22Rv1 (cell line): ENCODE measurements around the gene MARCHF3.

Source experiments
- H3K27ac ChIP-seq: fragments of 450-650 bp; 2 replicates; pipeline ENCODE4 v1.5.1; 2017
- ZFX ChIP-seq: fragments of 450-650 bp; IDR thresholded peaks from 2 replicates; pipeline ENCODE4 v1.6.1; 2017; ENCODE audit warnings: antibody characterized with exemption, borderline replicate concordance
- TF ChIP-seq, protein P1 (sequence below): fragments of 450-650 bp; IDR thresholded peaks from 2 replicates; pipeline ENCODE4 v1.5.1; 2017; ENCODE audit warnings: mild to moderate bottlenecking

MARCHF3 gene

DNA sequence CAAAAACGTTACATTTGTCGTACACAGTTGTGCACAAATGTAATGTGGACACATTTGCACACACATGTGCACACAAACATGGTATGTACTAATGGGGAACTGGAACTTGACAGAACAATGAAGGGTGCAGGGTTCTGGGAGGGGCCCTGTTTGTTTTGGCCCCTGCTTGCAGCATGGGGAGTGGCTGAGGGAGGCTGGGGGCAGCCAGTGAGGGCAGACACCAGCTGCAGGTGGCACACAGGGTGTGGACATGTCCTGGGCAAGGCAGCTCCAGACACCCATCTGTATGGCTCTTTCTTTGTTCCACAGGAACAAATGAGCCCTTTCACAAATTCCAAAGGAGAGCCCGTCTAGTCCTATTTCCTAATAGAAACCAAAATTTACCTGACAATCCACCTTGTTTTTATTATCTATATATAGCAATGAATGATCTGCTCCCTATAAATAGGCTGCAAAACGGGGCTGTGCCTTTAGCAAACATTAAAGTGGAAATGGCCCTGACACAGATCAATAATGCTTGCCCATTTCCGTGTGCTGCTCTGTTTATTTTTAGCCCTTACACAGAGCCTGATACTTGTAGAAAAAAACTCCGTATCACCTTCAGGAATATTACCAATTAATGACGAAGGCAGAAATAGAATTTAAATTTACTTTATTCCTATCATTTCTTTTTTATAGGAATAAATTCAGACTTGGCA is 26.4 kb downstream of the MARCHF3 start:
- TF ChIP-seq, protein P1, sequence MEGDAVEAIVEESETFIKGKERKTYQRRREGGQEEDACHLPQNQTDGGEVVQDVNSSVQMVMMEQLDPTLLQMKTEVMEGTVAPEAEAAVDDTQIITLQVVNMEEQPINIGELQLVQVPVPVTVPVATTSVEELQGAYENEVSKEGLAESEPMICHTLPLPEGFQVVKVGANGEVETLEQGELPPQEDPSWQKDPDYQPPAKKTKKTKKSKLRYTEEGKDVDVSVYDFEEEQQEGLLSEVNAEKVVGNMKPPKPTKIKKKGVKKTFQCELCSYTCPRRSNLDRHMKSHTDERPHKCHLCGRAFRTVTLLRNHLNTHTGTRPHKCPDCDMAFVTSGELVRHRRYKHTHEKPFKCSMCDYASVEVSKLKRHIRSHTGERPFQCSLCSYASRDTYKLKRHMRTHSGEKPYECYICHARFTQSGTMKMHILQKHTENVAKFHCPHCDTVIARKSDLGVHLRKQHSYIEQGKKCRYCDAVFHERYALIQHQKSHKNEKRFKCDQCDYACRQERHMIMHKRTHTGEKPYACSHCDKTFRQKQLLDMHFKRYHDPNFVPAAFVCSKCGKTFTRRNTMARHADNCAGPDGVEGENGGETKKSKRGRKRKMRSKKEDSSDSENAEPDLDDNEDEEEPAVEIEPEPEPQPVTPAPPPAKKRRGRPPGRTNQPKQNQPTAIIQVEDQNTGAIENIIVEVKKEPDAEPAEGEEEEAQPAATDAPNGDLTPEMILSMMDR = no peak
- no peak overlapping the region for H3K27ac ChIP-seq

- TF ChIP-seq, protein P1 = no peak
- no peak for TF ChIP-seq ZFX
- H3K27ac ChIP-seq = no peak overlapping the region
These were observed 28.0 kb downstream of the MARCHF3 start for GRCh38 chr5:127002390-127002789.

DNA sequence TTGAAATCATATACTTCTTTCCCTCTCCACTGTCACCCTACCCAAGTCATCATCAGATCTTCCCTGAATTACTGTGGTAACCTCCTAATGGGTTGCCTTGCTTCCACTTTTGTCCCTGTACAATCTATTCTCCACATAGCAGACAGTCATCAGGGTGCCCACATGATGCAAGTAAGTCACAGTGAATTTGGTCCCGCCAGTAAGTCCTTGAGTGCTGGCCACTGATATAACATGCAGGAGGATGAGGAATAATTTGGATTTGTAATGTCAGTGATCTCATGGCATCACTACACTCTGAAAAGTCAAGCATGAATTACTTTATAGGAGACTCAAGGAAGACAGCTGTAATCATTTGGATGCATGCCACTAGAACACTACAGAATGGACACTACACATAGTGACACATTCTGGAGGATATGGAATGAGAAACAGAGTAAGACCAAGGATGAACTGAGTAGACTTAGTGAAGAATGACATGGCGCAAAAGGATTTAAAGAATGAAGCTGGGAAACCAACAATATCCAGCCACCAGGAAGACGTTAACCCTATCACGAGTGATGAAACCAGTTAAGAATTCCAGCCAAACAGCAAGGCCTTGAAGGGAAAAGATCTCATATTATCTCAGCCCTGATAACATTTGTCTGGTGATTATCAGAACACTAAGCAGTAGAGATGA is 28.6 kb downstream of the MARCHF3 start:
- no peak overlapping the region for H3K27ac ChIP-seq
- TF ChIP-seq ZFX = no peak
- TF ChIP-seq, protein P1 = no peak

GRCh38 chr5:126998895-126999570 is 31.3 kb downstream of the MARCHF3 start:
- TF ChIP-seq, protein P1 = no peak
- TF ChIP-seq ZFX = no peak
- H3K27ac ChIP-seq = no peak overlapping the region

DNA sequence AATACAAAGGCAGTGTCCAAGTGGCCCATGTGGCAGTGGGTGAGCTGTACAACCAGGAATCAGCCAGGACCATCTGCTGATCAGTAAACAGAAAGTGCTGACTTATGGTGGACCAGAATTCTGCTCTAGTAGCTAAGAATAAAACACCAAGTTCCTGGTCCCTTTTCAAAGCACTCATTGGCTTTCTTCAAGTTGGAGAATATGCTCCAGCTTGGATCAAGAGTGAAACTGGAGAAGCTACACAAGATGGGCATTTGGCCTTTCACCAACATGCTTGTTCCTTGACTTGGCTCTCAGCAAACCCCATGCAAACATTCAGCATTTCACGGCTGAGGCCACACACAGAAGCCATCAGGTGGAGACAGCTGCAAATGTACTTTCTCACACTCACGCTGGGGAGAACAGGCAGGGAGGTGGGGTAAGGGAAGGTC is 32.1 kb downstream of the MARCHF3 start:
- no peak overlapping the region for H3K27ac ChIP-seq
- TF ChIP-seq ZFX = no peak
- TF ChIP-seq, protein P1 = no peak

- no peak for TF ChIP-seq ZFX
- TF ChIP-seq, protein P1 = no peak
- H3K27ac ChIP-seq = no peak overlapping the region
These were observed 34.7 kb downstream of the MARCHF3 start for GRCh38 chr5:126995689-126996088.

DNA sequence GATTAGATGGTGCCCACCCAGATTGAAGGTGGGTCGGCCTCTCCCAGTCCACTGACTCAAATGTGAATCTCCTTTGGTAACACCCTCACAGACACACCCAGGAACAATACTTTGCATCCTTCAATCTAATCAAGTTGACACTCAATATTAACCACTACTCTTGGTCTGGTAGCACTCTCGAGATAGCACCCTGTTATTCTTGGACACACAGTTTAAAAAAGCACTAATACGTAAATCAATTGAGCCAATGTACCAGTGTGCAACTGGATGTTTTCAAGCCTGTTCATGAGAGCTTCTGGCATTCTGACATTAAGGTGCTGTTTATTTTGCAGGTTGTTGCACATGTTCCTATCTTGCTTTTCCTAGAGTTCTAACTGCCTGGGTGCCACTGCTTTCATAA is 35.3 kb downstream of the MARCHF3 start:
- no peak for TF ChIP-seq ZFX
- TF ChIP-seq, protein P1 = no peak
- H3K27ac ChIP-seq = no peak overlapping the region
